ENCODE data around the gene CALML3. TPM values are rescaled to one million over a fixed set of nuclear protein-coding genes. Genes with fewer than 3 reads are reported as not detected.

The CALML3 gene
- total and polyA plus RNA-seq, 10 of the 15 experiments (the other 5 are each of a cell fraction or from before 2014, with no cell fraction given): not detected

GRCh38 chr10:5496261-5497250 is 28.2 kb upstream of the CALML3 start:
- TF ChIP-seq TBL1XR1 (IDR thresholded peaks at IDR 0.05; ENCODE audit: low read depth, low read length): no peak
- TF ChIP-seq, protein P1, sequence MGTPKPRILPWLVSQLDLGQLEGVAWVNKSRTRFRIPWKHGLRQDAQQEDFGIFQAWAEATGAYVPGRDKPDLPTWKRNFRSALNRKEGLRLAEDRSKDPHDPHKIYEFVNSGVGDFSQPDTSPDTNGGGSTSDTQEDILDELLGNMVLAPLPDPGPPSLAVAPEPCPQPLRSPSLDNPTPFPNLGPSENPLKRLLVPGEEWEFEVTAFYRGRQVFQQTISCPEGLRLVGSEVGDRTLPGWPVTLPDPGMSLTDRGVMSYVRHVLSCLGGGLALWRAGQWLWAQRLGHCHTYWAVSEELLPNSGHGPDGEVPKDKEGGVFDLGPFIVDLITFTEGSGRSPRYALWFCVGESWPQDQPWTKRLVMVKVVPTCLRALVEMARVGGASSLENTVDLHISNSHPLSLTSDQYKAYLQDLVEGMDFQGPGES (IDR thresholded peaks at IDR 0.05): no peak
- no peak for TF ChIP-seq POU2F2 (IDR thresholded peaks at IDR 0.05; ENCODE audit: borderline replicate concordance, low read depth, low read length)
- no peak for TF ChIP-seq TARDBP (IDR thresholded peaks at IDR 0.05; ENCODE audit: borderline replicate concordance)
- TF ChIP-seq NR2F1 (conservative IDR thresholded peaks at IDR 0.05): no peak
- TF ChIP-seq FOS (IDR thresholded peaks at IDR 0.05; ENCODE audit: borderline replicate concordance, extremely low read depth, insufficient read length): no peak
- no peak for TF ChIP-seq CHD4 (IDR thresholded peaks at IDR 0.05)
- TF ChIP-seq SUPT20H (IDR thresholded peaks at IDR 0.05; ENCODE audit: borderline replicate concordance, control insufficient read depth, low read depth, low read length): no peak
- TF ChIP-seq, protein P2, sequence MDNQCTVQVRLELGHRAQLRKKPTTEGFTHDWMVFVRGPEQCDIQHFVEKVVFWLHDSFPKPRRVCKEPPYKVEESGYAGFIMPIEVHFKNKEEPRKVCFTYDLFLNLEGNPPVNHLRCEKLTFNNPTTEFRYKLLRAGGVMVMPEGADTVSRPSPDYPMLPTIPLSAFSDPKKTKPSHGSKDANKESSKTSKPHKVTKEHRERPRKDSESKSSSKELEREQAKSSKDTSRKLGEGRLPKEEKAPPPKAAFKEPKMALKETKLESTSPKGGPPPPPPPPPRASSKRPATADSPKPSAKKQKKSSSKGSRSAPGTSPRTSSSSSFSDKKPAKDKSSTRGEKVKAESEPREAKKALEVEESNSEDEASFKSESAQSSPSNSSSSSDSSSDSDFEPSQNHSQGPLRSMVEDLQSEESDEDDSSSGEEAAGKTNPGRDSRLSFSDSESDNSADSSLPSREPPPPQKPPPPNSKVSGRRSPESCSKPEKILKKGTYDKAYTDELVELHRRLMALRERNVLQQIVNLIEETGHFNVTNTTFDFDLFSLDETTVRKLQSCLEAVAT (IDR thresholded peaks at IDR 0.05): no peak
- TF ChIP-seq ZNF592 (IDR thresholded peaks at IDR 0.05): no peak
- Histone ChIP-seq H3K27ac (ENCODE audit: control insufficient read depth, insufficient read depth) (no peak overlapping the region), H3K4me2 (ENCODE audit: control insufficient read depth, insufficient read depth) (no peak overlapping the region), H3K4me3 (no peak overlapping the region), H4K20me1 (ENCODE audit: control insufficient read depth, insufficient read depth) (no peaks in the 10 kb centered on the region), H3K9me3 (replicated peaks; ENCODE audit: control insufficient read depth, insufficient read depth, low read length) (peaks cover 3% of the 10 kb centered on the region; the same call in 2 of the 3 replicates), H2AFZ (ENCODE audit: control insufficient read depth, low read depth, low read length) (no peak overlapping the region), H3K27me3 (replicated peaks in 1 of 2; ENCODE audit: control insufficient read depth in 2 of 2, insufficient read depth in 2 of 2, low read length in 1 of 2) (no peaks in the 10 kb centered on the region; a peak in 2 of 4 replicates), H3K36me3 (ENCODE audit: control insufficient read depth in 2 of 2, insufficient read depth in 2 of 2, low read length in 1 of 2) (no peaks in the 10 kb centered on the region), H3K4me1 (ENCODE audit: control insufficient read depth, insufficient read depth, low read length) (no peaks in the 10 kb centered on the region), H3K9ac (ENCODE audit: control insufficient read depth, insufficient read depth, low read length) (no peak overlapping the region), H3K79me2 (ENCODE audit: control insufficient read depth, insufficient read depth, low read length) (no peaks in the 10 kb centered on the region)
- WGBS (ENCODE audit: insufficient coverage, insufficient replicate concordance, low lambda C conversion rate, missing lambda C conversion rate): 68% methylated on average over 16 of the region's 25 CpGs
- intact Hi-C loops (cut with micrococcal nuclease; ENCODE audit: unreplicated experiment) (no loop called here), in situ Hi-C loops (cut with MboI) (no loop called here)
- DNase-seq (ENCODE audit: low read depth, low spot score) (no peak), FAIRE-seq (no peak), ATAC-seq (no peak)
- ChIA-PET SMC1A (ENCODE audit: uncharacterized antibody, unreplicated experiment) (interaction anchor here (1.0 kb wide), 1 partner anchor 126 kb away, joined by 3 read pairs; no protein-coding TSS in a partner anchor), POLR2A (no interaction called here), RAD21 (ENCODE audit: unreplicated experiment) (no interaction called here), CTCF (interaction anchor here (1.0 kb wide), 1 partner anchor 54 kb away, joined by 3 read pairs; no protein-coding TSS in a partner anchor)
- no TSS peak for BruUV-seq (replicated peaks)

Measured in GM12878 (cell line).